AG08395 (cell line): ENCODE measurements around the gene NAALADL2.
A peak's percentile ranks its signal among the peaks of the same experiment; 100 is the strongest.

Experiments used
- DNase-seq: peaks from one replicate; pipeline ENCODE4 v3.0.0; 2012; ENCODE audit warnings: mixed read lengths, low spot score

Gene NAALADL2

GRCh38 chr3:175679568-175679967 is 820.4 kb downstream of the NAALADL2 start:
- DNase-seq = no peak

DNA sequence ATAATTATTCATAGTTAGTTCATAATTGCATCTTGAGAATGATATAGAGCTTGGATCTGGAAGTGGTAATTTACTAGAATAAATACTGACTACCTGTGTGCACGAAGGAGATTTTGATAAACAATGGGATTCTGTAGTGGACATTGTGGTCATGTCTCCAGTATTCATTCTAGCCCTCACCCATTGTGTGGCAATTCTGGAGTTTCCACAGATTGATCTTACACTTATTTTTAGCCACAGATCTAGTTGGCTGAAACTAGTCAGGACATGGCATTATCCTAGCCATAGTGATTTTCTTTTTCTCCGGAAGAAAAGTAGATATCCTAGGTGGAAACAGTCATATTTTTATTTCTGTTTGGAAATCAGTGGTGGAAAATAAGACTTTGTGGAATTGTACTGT is 833.1 kb downstream of the NAALADL2 start:
- DNase-seq = no peak

GRCh38 chr3:175695251-175695650 is 836.1 kb downstream of the NAALADL2 start:
- no peak for DNase-seq

DNA sequence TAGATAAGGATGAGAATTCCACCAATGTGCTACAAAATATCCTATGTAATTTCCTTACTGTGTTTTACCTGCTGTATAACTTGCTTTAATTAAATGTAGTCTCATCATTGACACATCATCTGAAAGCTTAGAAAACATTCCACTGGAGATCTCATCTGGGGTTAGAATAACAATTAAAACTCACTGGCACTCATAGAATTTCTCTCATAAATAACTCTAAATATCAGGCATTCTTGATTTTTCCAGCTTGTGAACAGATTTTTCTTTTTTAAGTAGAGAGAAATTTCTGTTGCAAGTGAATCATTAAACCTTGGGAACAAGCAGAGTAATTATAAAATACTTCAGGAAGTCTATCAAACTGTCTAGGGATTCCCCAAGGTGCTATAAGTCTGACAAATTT is 843.8 kb downstream of the NAALADL2 start:
- no peak for DNase-seq

DNA sequence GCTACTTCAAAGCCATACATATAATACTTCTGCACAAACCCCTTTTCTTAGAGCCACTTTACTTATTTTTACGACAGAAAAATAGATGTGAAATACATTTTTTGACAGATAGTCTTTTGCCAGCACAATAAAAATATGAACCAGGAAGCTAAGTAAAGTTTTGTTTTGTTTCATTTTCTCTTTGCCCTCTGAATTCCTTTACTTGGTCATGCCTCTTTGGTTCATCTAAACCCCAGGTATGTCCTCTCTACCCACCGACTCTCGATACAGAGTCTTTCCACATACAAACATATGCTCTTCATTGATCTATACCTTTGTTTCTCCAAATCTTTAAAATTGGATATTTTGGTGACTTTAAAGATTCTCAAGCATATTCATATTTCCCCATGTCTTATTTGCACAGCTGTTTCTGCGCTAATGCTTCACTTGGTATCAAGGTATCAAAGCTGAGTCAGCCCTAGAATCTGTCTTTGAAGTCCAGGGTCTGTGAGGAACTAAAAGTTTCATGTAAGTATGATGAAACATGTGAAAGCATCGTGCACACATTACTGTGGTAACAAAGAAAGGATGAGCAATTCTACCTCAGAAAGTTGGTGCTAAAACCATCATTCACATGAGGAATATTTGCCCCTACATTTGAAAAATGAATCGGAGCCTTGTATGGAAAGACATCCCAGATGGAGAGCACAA is 845.4 kb downstream of the NAALADL2 start:
- DNase-seq = no peak

DNA sequence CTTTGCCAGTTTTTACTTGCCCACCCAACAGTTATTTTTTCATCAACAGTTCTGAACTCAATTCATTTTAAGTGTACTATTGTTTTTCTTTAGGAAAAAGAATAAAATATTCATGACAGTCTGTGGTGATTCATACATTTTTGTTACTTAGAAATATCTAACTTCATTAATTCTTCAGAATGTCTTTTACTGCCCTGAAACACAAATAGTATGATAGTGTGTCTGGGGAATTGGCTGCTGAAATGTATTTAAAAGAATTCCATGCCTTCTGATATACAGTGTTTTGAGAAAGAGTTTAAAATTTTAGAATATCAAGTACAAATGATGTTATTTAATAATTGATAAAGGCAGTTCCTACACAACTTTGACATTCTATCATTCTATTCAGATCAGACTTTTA is 854.1 kb downstream of the NAALADL2 start:
- peak; percentile 8 for DNase-seq

- no peak for DNase-seq
Observed at GRCh38 chr3:175716446-175716845, 857.3 kb downstream of the NAALADL2 start.

- no peak for DNase-seq
Observed at GRCh38 chr3:175726228-175726627, 867.1 kb downstream of the NAALADL2 start.

GRCh38 chr3:175728566-175728965 is 869.4 kb downstream of the NAALADL2 start:
- DNase-seq = no peak

DNA sequence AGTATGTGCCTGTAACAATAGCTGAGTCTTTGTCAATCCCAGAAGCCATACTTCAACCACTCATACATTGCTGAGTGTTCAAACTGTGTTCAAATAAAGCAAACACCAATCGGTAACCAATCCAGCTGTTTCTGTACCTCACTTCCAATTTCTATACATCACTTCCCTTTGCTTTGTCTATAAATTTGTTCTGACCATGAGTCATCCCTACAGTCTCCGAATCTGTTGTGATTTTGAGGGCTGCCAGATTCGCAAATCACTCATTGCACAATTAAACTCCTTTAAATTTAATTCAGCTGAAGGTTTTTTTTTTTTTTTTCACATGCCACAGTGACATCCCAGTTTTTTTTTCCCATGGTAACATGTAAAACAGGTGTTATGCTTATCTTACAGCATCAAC is 870.3 kb downstream of the NAALADL2 start:
- DNase-seq = no peak

GRCh38 chr3:175731543-175731942 is 872.4 kb downstream of the NAALADL2 start:
- no peak for DNase-seq

GRCh38 chr3:175732017-175732416 is 872.9 kb downstream of the NAALADL2 start:
- no peak for DNase-seq

DNA sequence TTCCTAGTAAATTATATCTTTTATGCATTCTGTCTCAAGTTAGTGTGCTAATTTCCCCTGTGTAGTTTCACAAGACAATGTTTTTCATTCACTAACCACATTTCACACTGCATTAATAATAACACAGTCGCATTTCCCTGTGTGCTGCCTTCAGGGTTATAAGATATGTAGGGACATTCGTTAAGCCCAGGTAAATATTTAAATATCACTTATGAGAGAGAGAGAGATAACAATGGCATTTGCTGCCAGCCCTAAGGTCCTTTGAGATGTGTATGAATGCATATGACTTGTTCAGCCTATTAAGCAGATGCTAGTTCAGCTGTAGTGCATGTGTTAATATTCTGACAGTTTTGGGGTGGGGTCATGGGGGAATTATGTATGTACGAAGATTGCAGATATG is 876.7 kb downstream of the NAALADL2 start:
- DNase-seq = no peak

GRCh38 chr3:175737646-175738572 is 878.8 kb downstream of the NAALADL2 start:
- DNase-seq = peak; percentile 21

DNA sequence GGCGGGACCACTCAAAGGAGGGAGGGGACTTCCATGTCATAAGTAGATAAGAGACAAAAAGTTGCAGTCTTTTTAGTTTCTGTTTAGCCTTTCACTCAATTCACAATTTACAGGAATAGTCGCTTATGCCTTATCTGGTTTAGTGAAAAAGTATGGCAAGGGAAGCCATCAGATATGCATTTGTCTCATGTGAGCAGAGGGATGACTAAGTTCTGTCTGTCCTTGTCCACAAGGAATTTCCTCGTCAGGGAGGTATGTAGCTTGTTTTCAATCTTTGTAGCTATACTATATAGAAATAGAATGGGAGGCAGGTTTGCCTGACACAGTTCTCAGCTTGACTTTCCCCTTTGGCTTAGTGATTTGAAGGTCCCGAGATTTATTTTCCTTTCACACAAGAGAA is 882.8 kb downstream of the NAALADL2 start:
- no peak for DNase-seq

- DNase-seq = peak; percentile 38
Observed at GRCh38 chr3:175743733-175744400, 884.7 kb downstream of the NAALADL2 start.

- DNase-seq = no peak
Observed at GRCh38 chr3:175746308-175746707, 887.2 kb downstream of the NAALADL2 start.

- DNase-seq = no peak
Observed at GRCh38 chr3:175748087-175748730, 889.1 kb downstream of the NAALADL2 start.

- DNase-seq = no peak
Observed at GRCh38 chr3:175749981-175750380, 890.8 kb downstream of the NAALADL2 start.

DNA sequence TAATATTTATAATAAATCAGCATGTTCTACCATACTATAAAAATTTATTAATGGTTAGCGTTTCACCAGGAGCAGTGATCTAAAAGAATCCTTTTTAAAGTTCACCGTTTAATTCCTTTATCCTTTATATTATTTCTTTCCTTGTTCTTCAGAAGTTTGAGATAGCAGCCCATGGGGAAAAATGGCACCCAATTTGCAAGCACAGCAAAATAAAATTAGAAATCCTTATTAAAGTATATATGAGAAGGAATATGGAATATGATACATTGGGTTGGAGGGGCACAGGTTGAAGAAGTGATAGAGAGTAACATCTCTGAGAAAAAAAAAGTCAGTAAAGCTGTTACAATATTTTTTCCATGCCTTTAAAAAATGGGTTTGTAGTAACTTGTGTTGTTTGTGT is 892.0 kb downstream of the NAALADL2 start:
- DNase-seq = no peak

DNA sequence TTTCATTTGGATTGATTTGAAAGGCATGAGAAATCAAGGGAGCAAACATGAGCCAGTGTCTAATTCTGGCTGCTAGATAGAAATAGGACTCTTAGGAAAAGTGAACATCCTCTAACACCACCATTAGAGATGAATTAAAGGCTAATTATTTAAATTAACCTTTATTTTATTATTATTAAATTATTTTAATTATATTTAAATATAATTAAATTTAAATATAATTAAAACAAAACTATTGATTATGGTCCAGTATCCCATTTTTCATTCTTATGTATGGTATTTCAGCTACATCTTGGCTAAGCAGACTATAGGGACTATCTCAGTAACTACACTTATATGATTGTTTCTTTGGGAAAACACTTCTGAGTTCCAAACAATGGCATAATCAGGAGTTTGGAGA is 904.8 kb downstream of the NAALADL2 start:
- DNase-seq = no peak

GRCh38 chr3:175764722-175765121 is 905.6 kb downstream of the NAALADL2 start:
- DNase-seq = no peak
